ENCODE data around the gene PPT1.

The PPT1 gene

GRCh38 chr1:40057310-40058030, 39.6 kb downstream of the PPT1 start:
- Mint-ChIP-seq H3K36me3 (ENCODE audit: insufficient read depth) (peaks cover 63% of the 10 kb centered on the region), H3K4me1 (ENCODE audit: low read depth in 2 of 2) (peaks cover 76 to 96% of the 10 kb centered on the region in 2 donors), H3K4me3 (peak overlapping the region; percentile 71 to 85), H3K27me3 (no peaks in the 10 kb centered on the region), H3K27ac (peak overlapping the region; percentile 67 to 96), H3K9me3 (no peaks in the 10 kb centered on the region)
- DNase-seq (no peak), ATAC-seq (replicated peaks) (no peak)

- Mint-ChIP-seq H3K27me3 (no peaks in the 10 kb centered on the region), H3K4me1 (ENCODE audit: low read depth in 2 of 2) (peaks cover 74 to 96% of the 10 kb centered on the region in 2 donors), H3K4me3 (peak overlapping the region; percentile 71 to 85), H3K36me3 (ENCODE audit: insufficient read depth) (peaks cover 55% of the 10 kb centered on the region), H3K9me3 (no peaks in the 10 kb centered on the region), H3K27ac (peak overlapping the region; percentile 67 to 96)
- ATAC-seq (replicated peaks) (no peak), DNase-seq (no peak)
Observed at GRCh38 chr1:40056519-40057309, 40.3 kb downstream of the PPT1 start.

- ATAC-seq (replicated peaks) = no peak
- H3K36me3 Mint-ChIP-seq (ENCODE audit: insufficient read depth) = peaks cover 47% of the 10 kb centered on the region
- no peak for DNase-seq
- peak overlapping the region; percentile 67 to 96 for H3K27ac Mint-ChIP-seq
- peaks cover 69 to 87% of the 10 kb centered on the region in 2 donors for H3K4me1 Mint-ChIP-seq (ENCODE audit: low read depth in 2 of 2)
- no peaks in the 10 kb centered on the region for H3K27me3 Mint-ChIP-seq
- peak overlapping the region; percentile 33 to 53 for H3K4me3 Mint-ChIP-seq
- no peaks in the 10 kb centered on the region for H3K9me3 Mint-ChIP-seq
Observed at GRCh38 chr1:40053138-40053887, 43.7 kb downstream of the PPT1 start.

GRCh38 chr1:40050863-40051262, 46.2 kb downstream of the PPT1 start:
- Mint-ChIP-seq H3K4me3 (peak overlapping the region; percentile 28 to 57), H3K9me3 (no peaks in the 10 kb centered on the region), H3K4me1 (ENCODE audit: low read depth in 2 of 2) (peaks cover 60 to 81% of the 10 kb centered on the region in 2 donors), H3K27ac (peak overlapping the region; percentile 67 to 96), H3K36me3 (ENCODE audit: insufficient read depth) (peaks cover 59% of the 10 kb centered on the region), H3K27me3 (no peaks in the 10 kb centered on the region)
- DNase-seq (no peak), ATAC-seq (replicated peaks) (no peak)

- Mint-ChIP-seq H3K4me1 (ENCODE audit: low read depth in 2 of 2) (peaks cover 62 to 82% of the 10 kb centered on the region in 2 donors), H3K9me3 (no peaks in the 10 kb centered on the region), H3K4me3 (peak overlapping the region; percentile 52 to 90), H3K27me3 (no peaks in the 10 kb centered on the region), H3K36me3 (ENCODE audit: insufficient read depth) (peaks cover 63% of the 10 kb centered on the region), H3K27ac (peak overlapping the region; percentile 67 to 84)
- DNase-seq = no peak
- ATAC-seq (replicated peaks) = peak; percentile 26
Observed at GRCh38 chr1:40049725-40050124, 47.3 kb downstream of the PPT1 start.

GRCh38 chr1:40047769-40048168, 49.3 kb downstream of the PPT1 start:
- peak overlapping the region; percentile 67 to 71 for H3K27ac Mint-ChIP-seq
- H3K36me3 Mint-ChIP-seq (ENCODE audit: insufficient read depth) = peaks cover 70% of the 10 kb centered on the region
- no peak for ATAC-seq (replicated peaks)
- H3K4me3 Mint-ChIP-seq = peak overlapping the region; percentile 58 to 90
- no peak for DNase-seq
- H3K27me3 Mint-ChIP-seq = no peaks in the 10 kb centered on the region
- peaks cover 50 to 81% of the 10 kb centered on the region in 2 donors for H3K4me1 Mint-ChIP-seq (ENCODE audit: low read depth in 2 of 2)
- no peaks in the 10 kb centered on the region for H3K9me3 Mint-ChIP-seq

GRCh38 chr1:40047276-40047675, 49.8 kb downstream of the PPT1 start:
- ATAC-seq (replicated peaks) = no peak
- peaks cover 54 to 81% of the 10 kb centered on the region in 2 donors for H3K4me1 Mint-ChIP-seq (ENCODE audit: low read depth in 2 of 2)
- peaks cover 74% of the 10 kb centered on the region for H3K36me3 Mint-ChIP-seq (ENCODE audit: insufficient read depth)
- DNase-seq = no peak
- H3K4me3 Mint-ChIP-seq = peak overlapping the region; percentile 58 to 90
- peak overlapping the region; percentile 67 to 71 for H3K27ac Mint-ChIP-seq
- H3K9me3 Mint-ChIP-seq = no peaks in the 10 kb centered on the region
- no peaks in the 10 kb centered on the region for H3K27me3 Mint-ChIP-seq

GRCh38 chr1:40045766-40046165, 51.3 kb downstream of the PPT1 start:
- peak overlapping the region; percentile 87 to 94 for H3K27ac Mint-ChIP-seq
- no peak for DNase-seq
- ATAC-seq (replicated peaks) = no peak
- peaks cover 55 to 79% of the 10 kb centered on the region in 2 donors for H3K4me1 Mint-ChIP-seq (ENCODE audit: low read depth in 2 of 2)
- H3K27me3 Mint-ChIP-seq = no peaks in the 10 kb centered on the region
- no peaks in the 10 kb centered on the region for H3K9me3 Mint-ChIP-seq
- peak overlapping the region; percentile 90 to 96 for H3K4me3 Mint-ChIP-seq
- H3K36me3 Mint-ChIP-seq (ENCODE audit: insufficient read depth) = peaks cover 73% of the 10 kb centered on the region

- H3K4me1 Mint-ChIP-seq (ENCODE audit: low read depth in 2 of 2) = peaks cover 57 to 76% of the 10 kb centered on the region in 2 donors
- no peak for DNase-seq
- H3K4me3 Mint-ChIP-seq = peak overlapping the region; percentile 90 to 96
- no peak for ATAC-seq (replicated peaks)
- peaks cover 76% of the 10 kb centered on the region for H3K36me3 Mint-ChIP-seq (ENCODE audit: insufficient read depth)
- no peaks in the 10 kb centered on the region for H3K9me3 Mint-ChIP-seq
- peak overlapping the region; percentile 87 to 94 for H3K27ac Mint-ChIP-seq
- H3K27me3 Mint-ChIP-seq = no peaks in the 10 kb centered on the region
Observed at GRCh38 chr1:40045182-40045581, 51.9 kb downstream of the PPT1 start.

GRCh38 chr1:40044110-40044509, 52.9 kb downstream of the PPT1 start:
- DNase-seq (no peak), ATAC-seq (replicated peaks) (no peak)
- Mint-ChIP-seq H3K4me3 (peak overlapping the region; percentile 90 to 96), H3K9me3 (no peaks in the 10 kb centered on the region), H3K4me1 (ENCODE audit: low read depth in 2 of 2) (peaks cover 56 to 73% of the 10 kb centered on the region in 2 donors), H3K27me3 (no peaks in the 10 kb centered on the region), H3K36me3 (ENCODE audit: insufficient read depth) (peaks cover 78% of the 10 kb centered on the region), H3K27ac (peak overlapping the region; percentile 30 to 94)

GRCh38 chr1:40042341-40042740, 54.7 kb downstream of the PPT1 start:
- no peak for DNase-seq
- H3K27ac Mint-ChIP-seq = peak overlapping the region; percentile 30 to 94
- no peak for ATAC-seq (replicated peaks)
- H3K9me3 Mint-ChIP-seq = no peaks in the 10 kb centered on the region
- H3K4me1 Mint-ChIP-seq (ENCODE audit: low read depth in 2 of 2) = peaks cover 54 to 72% of the 10 kb centered on the region in 2 donors
- H3K36me3 Mint-ChIP-seq (ENCODE audit: insufficient read depth) = peaks cover 65% of the 10 kb centered on the region
- H3K4me3 Mint-ChIP-seq = peak overlapping the region; percentile 90 to 96
- H3K27me3 Mint-ChIP-seq = no peaks in the 10 kb centered on the region

- peaks cover 57% of the 10 kb centered on the region for H3K36me3 Mint-ChIP-seq (ENCODE audit: insufficient read depth)
- ATAC-seq (replicated peaks) (no peak), DNase-seq (no peak)
- no peaks in the 10 kb centered on the region for H3K9me3 Mint-ChIP-seq
- peak overlapping the region; percentile 94 for H3K27ac Mint-ChIP-seq
- peak overlapping the region; percentile 90 to 96 for H3K4me3 Mint-ChIP-seq
- peaks cover 54 to 69% of the 10 kb centered on the region in 2 donors for H3K4me1 Mint-ChIP-seq (ENCODE audit: low read depth in 2 of 2)
- H3K27me3 Mint-ChIP-seq = no peaks in the 10 kb centered on the region
Observed at GRCh38 chr1:40041466-40041838, 55.6 kb downstream of the PPT1 start.

All from effector memory CD8-positive, alpha-beta T cell (primary cell).